ENCODE results near the gene SDSL.

The SDSL gene

DNA sequence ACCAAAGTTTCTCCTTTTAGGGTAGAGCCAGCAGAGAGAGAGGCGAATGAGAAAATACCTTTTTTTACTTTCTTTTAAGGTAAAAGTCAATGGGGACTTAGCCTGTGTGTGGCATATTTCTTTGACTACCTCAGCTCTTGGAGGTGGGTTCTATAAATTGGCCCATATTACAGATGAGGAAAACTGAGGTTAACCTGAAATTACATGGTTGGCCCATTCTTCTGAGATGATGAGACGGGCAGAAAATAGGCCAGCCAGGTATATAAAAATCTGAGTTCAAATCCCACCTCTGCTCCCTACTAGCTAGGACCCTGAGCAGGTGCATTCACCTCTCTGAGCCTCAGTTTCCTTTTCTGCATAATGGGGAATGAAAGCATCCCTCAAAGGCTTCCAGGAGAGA, 27.1 kb downstream of the SDSL start:
- no peak for DNase-seq (ENCODE audit: low spot score)

DNA sequence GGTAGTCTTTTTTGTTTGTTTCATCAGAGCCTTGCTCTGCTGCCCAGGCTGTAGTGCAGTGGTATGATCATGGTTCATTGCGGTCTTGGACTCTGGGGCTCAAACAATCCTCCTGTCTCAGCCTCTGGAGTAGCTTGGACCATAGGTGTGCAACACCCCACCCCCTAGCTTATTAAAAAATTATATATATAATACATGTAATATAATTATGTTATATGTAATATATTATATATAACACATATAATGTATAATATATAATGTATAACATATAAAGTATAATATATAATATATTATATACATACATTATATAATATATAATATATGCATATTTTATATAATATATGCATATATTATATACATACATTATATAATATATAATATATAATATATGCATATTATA, 27.7 kb downstream of the SDSL start:
- no peak for DNase-seq (ENCODE audit: low spot score)

DNA sequence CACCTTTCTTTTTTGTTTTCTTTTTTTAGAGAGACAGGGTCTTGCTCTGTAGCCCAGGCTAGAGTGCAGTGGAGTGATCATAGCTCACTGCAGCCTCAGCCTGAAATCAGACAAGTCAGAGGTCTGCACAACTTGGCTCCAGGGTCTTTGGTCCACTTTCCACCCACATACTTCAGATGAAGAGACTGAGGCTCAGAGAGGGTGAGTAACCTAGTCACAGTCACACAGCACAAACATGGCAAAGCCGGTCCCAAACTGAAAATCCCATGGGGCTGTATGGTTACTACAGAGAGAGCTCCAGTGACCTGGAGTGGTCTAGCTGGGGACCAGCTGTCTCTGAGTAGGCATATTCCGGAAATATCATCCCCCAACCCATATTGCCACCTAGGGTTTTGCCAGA, 30.3 kb downstream of the SDSL start:
- no peak for DNase-seq (ENCODE audit: low spot score)

DNA sequence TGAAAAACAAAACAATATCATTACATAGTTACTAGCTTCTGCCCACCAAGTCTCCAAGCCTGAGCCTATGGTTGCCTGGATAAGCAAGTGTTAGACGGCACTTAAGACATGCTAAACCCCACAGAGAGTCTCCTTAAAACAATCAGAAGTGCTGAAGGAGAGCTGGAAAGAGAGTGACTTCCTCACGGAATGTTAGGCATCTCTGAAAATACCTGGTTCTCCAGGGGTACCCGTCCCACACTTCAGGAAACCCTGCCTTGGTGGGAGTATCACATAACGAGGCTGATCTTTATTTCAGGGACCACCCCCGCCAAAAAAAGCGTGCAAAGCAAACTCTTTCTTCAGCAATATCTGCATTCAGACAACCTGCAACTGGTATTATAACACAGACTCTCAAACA, 31.1 kb downstream of the SDSL start:
- no peak for DNase-seq (ENCODE audit: low spot score)

DNA sequence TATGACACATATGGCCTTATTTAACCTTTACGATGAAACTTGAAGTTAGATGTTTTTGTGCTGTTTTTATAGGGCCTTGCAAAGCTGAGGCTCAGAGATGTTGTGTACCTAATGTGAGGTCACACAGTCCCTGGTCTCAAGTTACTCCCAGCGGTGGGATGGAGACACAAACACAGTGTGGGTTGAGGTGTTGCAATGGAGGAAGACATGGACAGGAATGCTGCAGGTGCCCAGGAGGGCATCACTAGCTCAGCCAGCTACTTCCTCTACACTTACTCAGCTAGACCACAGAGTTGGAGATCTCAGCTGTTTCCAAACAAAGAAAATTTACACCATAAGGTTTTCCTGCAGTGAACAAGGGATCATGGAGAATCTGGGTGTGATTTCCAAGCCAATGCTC, 34.0 kb downstream of the SDSL start:
- DNase-seq (ENCODE audit: low spot score) = no peak

DNA sequence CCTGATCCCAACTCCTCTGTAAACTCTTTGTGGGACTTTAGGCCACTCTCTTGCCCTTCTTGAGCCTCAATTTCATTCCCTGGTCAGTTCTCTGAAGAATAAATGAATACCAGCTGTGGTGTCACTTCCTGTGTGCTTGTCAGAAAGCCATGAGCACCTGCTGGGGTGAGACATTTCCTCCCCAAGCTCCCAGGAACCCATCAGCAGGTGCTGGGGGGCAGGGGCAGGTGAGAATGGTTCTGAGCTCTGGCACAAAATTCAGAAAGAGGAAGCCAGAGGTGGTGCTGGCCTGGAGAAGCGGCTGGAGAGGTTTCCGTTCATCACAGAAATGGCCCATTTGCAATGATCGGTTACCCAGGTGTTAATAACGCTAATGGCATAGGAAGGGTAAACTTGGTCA, 34.6 kb downstream of the SDSL start:
- DNase-seq (ENCODE audit: low spot score) = no peak

DNA sequence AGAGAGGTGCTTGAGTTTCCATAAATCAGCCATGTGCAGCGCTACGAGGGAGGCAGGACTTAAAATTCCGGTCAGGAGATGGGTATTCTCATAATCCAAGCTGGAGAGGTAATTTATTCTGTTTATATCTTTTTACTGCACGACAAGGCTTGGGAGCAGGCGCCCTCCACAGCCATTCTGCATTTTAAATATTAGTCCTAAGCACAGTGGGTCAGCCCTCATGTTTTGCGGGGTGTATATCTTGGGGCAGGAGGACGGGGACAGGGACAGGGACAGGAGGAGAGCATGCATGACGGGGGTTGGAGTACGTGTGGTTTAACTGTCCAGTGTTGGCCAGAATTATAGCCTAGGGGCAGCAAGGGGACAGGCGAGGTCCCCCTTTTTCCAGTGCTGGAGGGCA, 35.0 kb downstream of the SDSL start:
- DNase-seq (ENCODE audit: low spot score) = no peak

DNA sequence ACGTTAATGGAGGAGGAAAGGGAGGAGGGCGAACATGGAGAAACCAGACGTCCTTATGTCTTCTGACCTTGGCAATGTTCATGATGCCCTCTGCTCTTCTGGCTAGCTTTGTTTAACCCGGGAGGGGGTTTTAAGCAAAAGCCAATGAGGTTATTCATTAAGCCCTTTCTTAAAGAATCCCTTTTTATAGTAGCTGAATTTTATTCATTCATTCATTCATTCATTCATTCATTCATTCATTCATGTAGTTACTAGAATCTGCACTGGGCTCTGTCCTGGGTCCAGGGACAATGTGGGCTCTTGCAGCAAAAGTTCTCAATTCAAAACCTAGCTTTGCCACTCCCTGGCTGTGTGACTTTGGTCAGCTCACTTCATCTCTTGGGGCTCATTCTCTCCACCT, 35.5 kb downstream of the SDSL start:
- no peak for DNase-seq (ENCODE audit: low spot score)

DNA sequence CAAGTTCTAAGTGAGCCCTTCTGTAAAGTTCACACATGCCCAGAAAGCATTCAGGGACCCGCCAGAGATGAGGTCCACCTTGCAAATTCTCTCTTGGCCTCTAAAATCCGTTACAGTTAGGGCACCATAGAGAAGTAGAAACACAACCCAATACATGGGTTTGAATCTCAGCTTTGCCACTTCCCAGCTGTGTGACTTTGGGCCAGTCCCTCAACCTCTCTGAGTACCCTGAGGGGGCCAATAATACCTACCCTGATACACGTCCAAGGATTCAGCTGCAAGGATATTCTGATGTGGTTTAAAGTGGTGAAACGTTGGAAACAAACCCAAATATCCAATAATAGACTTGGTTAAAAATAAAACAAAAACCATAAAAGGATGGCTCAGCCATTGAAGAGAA, 37.8 kb downstream of the SDSL start:
- no peak for DNase-seq (ENCODE audit: low spot score)

DNA sequence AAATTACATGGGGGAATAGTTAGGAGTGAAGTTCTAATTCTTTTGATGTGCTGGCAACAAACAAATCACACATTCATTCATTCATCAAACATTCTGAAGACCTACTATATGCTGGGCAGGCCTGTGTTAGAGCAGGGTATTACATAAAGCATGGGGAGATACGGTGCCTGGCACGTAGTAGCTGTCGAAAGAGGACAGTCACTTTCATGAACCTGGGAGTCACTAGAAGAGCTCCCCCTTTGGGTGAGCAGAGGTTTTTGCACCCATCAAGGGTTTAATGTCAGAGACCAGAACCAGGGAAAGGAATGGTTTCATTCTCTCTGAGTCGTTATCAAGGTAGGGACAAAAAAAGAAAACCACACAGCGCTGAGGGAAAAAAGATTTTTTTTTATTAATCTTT, 39.5 kb downstream of the SDSL start:
- DNase-seq (ENCODE audit: low spot score) = peak; percentile 28

DNA sequence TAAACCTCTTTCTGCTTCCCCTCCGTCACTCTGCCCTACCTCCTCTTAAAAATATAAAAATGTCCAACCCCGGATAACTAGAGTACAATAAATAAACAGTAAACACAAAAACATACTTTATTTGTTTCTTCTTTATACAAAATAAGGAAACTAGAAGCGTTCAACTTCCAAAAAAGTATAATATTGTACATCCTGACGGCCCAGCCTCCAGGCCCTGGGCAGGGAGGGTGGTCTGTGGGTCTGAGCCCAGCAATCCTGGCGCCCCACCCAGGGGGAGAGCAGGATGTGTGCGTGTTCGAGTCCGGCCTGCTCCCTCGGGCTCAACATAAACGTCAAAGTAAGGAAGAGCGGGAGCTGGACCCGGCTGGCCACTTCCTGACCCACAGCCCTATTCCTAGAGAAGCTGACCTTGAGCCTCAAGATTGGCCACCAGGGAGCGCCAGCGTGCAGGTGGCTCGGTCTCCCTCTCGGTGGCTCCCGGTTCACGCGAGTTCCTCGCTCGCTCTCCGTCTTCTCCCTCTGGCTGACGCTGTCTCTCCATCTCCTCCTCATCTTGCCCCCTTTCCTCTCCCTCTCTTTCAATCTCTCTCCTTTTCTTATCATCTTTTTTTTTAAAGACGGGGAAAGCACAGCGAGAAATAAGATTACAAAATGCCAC, 40.1 kb downstream of the SDSL start:
- DNase-seq (ENCODE audit: low spot score) = peak; percentile 69

DNA sequence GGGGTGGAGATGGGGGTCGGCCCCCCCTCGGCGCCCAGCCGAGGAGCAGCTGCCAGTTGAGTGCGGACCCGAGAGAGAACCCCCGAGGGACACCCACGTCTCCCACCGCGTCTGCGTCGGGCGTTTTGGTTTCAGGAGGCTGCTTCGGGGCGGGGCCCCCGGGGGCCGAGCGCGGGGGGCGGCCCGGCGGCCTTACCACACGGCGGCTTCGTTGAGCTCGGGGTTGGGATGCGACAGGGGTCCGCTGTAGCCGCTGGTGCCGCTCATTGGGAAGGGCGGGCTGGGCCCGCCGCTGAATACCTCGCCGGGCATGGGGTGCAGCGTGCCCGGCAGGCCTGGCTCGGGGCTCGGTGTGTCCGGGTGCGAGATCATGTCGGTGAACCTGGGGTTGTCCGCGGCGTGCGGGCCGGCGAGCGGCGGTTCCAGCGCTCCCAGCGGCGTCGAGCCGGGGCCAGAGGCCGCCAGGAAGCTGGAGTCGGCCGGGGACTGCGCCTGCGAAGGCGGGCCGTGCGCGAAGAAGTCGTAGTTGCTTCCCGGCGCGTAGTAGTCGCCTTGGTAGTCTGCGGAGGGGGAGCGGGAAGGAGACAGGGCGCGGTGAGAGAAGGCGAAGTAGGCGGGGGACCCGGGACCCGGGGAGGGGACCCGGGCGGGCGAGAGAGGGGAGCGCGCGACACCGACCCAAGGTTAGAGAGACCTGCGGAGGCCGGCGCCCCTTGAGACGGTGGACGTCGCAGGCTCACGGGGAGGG, 41.0 kb downstream of the SDSL start:
- no peak for DNase-seq (ENCODE audit: low spot score)

DNA sequence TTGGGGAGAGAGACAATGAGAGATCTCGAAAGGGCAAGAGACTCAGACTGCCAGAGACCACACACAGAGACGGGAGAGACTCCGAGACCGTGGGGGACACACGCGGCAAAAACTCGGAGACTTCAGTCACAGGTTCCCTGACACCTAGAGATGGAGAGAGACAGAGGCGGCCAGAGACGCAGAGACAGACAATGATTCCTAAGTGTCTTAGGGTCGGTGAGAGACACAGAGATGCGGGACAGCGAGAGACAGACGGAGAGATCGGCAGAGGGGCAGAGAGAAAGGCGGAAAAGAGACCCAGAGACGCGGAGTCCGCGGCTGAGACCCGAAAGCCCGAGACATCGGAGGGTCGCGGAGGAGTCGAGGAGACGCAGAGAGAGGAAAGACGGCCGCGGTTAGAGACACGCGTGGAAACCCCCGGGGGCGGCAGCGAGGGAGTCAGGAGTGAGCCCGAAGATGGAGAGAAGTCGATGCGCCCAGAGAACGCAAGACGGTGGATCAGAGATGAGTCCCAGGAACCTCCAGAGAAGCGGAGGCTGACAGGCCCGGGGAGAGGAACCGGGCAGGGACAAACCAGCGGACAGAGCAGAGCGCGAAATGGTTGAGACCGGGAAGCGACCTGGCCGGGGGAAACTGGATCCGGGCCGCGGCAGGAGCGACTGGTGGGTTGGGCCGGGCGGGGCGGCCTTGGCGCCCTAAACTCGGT, 41.7 kb downstream of the SDSL start:
- DNase-seq (ENCODE audit: low spot score) = no peak

DNA sequence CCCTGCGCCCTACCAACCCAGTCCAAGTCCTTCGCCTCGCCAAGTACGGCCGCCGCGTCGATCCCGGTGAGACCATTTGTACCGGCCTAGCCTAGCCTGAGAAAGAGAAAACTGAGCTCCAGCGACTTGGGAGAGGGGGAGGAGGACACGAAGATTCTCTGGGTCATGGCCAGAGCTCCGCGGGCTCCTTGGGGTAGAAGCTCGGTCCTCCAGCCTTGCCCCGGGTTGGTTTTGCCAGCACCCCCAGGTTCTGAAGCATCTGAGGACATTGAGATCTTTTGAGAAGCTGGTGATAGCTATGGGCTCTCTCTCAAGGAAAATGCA, 42.2 kb downstream of the SDSL start:
- no peak for DNase-seq (ENCODE audit: low spot score)

DNA sequence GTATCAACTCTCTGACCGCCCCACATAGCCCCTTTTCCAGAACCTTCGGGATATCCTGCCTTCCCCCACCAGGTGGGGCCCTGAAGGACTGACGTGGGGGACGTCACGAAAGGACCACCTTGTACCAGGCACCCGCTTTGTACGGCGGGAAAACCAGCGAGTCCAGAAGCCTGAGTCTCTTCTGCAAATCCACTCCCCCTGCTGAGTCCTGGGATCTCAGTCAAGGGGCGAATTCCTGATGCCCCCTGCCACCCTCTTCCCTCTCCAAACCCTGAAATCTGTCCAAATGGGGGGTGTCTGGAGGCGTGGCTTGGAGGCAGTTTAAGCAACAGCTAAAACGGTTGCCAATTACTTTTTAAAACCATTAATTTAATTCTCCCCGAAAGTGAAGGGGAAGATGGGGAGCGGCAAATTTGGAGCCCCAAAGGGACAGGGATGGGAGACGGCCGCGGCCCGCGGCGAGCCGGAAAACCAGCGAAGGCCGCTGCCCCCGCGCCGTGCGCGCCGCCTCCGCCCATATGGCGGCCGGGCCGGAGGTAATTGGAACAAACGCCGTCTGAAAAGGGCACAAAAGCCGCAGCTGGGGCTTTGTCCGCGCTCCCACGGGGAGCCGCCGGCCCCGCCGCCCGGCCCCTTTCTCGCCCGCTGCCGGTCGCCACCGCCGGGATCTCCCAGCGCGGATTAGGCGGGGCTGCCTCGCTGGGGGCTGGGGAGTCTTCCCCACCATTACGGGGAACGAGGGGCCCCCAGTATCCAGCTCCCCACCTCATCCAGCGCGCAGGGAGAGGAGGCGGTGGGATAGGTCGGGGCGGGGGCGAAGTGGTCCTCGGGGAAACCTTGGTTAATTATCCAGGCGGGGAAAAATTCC, 42.9 kb downstream of the SDSL start:
- DNase-seq (ENCODE audit: low spot score) = no peak

DNA sequence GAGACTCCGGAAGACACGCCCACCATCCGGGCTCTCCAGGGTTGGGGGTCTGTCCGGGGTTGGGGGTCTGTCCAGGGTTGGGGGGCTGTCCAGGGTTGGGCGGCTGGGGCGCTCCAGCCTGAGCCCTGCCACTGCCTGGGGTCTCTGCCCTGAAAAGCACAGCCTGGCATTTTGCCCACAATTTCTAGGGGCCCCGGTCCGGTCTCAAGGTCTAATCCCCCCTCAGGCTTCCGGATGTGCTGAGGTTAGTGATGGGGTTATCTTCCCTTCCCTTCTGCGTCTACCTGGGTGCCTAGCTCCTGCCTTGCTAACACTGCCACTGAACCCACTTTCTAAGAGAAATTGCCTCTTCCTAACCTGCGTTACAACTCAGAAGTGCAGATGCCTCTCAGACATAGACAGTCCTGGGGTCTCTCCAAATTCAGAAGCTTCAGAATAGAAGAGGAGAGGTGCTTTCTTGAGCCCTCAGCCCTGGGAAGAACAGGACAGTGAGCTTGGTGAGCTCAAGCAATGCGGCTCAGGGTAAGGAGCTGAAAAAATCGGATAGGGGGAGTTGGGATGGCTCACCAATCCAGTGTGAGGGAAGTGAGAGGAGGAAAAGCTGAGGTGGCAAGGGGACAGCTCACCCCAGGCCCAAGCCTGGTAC, 43.8 kb downstream of the SDSL start:
- DNase-seq (ENCODE audit: low spot score) = no peak

DNA sequence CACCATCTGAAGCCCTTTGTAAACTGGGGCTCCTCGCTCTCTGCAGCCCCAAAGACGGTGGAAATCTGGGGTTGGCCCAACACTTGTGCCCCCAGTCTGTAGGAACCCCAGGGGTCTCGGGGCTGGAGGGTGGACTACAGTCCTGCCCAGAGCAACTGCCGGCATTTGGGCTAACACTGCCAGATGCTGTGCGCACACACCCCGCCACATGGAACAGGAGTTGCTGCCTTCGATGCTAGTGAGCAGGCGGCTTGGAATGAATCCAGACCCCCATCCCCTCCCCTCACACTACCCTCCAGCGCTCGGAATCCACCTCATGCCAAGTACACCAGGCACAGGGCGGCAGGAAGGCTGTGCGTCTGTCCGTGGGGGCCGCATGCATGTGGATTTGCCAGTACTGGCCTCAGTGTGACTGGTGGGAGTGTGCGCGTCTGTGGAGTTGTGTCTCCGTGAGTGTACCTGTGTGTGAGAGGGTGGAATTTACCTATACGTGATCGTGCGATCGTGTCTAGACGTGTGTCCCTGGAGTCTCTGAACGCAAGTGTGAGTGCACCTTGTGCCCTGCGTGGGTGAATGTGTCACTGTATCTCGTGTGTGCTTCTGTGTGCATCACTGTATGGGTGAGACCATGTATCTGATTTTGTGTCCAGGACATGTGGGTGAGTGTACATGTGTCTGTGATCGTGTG, 44.4 kb downstream of the SDSL start:
- DNase-seq (ENCODE audit: low spot score) = no peak

DNA sequence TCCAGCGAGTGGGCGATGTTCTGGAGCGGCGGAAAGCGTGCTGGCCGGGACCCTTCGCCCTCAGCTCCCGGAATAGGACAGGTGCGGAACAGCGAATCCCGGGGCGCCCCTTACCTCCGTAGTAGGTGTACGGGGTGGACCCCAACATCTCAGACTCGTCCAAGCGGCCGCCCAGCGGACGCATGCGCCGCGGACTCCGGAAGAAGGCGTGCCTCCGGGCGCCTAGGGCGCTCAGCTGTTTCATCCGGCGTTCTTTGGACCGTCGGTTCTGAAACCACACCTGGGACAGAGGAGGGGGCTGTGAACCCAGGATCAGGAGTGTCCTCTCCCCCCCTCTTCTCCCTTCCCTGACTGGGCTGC, 44.9 kb downstream of the SDSL start:
- DNase-seq (ENCODE audit: low spot score) = no peak

DNA sequence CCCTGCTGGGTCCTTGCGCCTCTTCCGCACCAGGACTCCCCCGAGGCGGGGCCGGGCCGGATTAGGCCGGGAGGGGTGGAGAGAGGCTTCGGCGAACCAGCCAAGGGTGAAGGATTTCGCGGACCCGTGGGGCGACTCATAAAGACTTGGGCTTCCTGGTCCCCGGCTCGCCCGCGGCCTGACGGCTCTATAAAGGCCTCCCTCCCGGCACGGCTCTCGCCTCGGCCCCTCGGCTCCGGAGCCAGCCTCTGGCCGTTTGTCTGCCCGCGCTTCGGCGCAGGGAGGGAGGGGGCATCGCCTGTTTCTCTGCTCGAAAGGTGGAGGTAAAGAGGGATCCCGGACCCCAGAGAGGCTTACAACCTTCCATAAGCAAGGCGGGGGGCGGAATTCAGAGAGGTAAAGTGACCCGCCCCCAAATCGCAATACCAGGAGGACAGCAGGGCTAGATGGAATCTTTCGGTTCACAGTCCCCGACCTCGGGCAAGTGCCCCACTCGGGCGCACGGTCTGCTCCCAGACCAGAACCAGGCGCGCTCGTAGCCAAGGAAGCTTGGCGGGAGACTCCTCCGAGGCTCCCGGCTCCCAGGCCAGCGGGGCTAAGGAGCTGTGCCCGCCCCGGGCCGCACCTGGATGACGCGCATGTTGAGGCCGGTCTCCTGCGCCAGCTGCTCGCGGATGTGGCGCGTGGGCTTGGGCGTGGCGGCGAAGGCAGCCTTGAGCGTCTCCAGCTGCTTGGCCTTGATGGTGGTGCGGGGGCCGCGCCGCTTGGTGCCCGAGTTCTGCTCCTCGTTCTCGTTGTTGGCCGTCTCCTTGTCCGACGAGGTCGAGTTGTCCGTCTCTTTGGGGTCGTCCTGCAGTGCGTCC, 45.6 kb downstream of the SDSL start:
- DNase-seq (ENCODE audit: low spot score) = no peak

DNA sequence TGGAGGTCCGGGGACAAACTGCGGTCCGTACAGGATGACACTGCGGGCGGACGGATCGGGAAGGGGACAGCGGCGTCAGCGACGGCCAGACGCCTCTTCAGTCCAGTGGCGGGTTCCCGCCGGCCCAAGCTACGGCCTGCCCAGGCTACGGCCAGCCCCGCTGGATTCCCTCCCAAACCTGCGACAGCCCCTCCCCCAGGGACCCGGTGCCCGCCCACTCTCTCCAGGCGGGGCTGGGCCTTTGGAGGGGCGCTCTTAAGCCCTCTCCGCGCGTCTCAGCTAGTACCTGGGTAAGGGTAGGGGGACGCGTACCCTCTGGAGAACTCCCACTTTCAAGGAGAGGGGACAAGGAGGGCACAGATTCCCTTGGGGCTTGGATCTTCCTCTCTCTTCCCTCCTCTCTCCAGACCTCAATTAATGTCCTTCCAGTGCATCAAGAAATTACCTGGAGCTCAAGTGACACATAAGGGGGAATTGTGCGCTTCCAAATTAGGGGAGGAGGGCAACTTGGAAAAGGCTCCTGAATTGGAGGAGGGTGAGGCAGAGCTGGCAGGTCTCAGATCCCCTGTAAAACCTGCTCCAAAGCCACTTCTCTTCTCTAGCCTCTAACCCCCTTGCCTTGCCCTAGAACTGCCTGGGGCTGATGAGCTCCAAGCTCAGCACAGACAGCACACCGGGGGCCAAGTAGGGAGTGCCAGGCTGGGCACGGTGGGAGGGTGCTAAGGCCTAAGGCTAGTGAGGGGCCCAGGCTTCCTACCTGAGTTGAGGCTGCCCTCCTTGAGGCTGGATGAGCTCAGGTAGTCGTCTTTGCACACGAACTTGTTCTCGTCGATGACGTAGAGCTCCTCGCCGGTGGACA, 46.4 kb downstream of the SDSL start:
- no peak for DNase-seq (ENCODE audit: low spot score)
